Lower lobe of right lung (tissue), 2 donors: ENCODE data around the gene MIOS. TPM values are rescaled to one million over a fixed set of nuclear protein-coding genes. Genes with fewer than 3 reads are reported as not detected.

Source experiments
- ATAC-seq, 2 donors: fragments of 200-7000 bp; cut with Tn5 transposase; one replicate each; pipeline ENCODE4 v1.9.1; 2020 to 2022; ENCODE audit warnings: mild to moderate bottlenecking in 2 of 2, moderate library complexity in 2 of 2
- DNase-seq: peaks from one replicate; pipeline ENCODE4 v3.0.0-alpha.2; 2020
- H3K27ac ChIP-seq: fragments of 200-600 bp; one replicate; pipeline ENCODE4 v1.8.0; 2022
- H3K27me3 ChIP-seq: fragments of 200-600 bp; one replicate; pipeline ENCODE4 v1.8.0; 2022; ENCODE audit warnings: low read depth
- H3K36me3 ChIP-seq: fragments of 200-600 bp; one replicate; pipeline ENCODE4 v1.8.0; 2022; ENCODE audit warnings: mild to moderate bottlenecking
- H3K4me1 ChIP-seq: fragments of 200-600 bp; one replicate; pipeline ENCODE4 v1.8.0; 2022
- H3K4me3 ChIP-seq: fragments of 200-600 bp; one replicate; pipeline ENCODE4 v1.8.0; 2022; ENCODE audit warnings: mild to moderate bottlenecking
- H3K9me3 ChIP-seq: fragments of 200-600 bp; one replicate; pipeline ENCODE4 v1.8.0; 2022
- CTCF ChIP-seq: fragments of 200-600 bp; IDR thresholded peaks from one replicate; pipeline ENCODE4 v1.8.0; 2022; ENCODE audit warnings: antibody characterized with exemption, mild to moderate bottlenecking
- intact Hi-C: fragments of 100-400 bp; cut with DNase I; formaldehyde crosslinking; loops from one replicate; pipeline ENCODE4 v1.11.0; 2022
- total RNA-seq: library from RNA; stranded (reverse); fragmentation: NEBNext Ultra II Directional; extraction: Animal tissue kit (Norgen Biotek cat#: 25700); gene quantifications from one replicate; pipeline ENCODE4 v1.2.1, GENCODE V29; 2021
- donor health status: DM: no; HTN: yes; CAD: no; lungs with severe emphysema.

Gene MIOS
- total RNA-seq, 1 donor from 2014 or later: 28.8 TPM

GRCh38 chr7:7641129-7641663 is 74.5 kb downstream of the MIOS start:
- DNase-seq (no peak), ATAC-seq (peak; percentile 2 to 19)
- Histone ChIP-seq H3K36me3 (peaks cover 12% of the 10 kb centered on the region), H3K4me3 (peak overlapping the region; percentile 79), H3K27me3 (no peaks in the 10 kb centered on the region), H3K27ac (peak overlapping the region; percentile 92), H3K4me1 (peaks cover 18% of the 10 kb centered on the region), H3K9me3 (no peaks in the 10 kb centered on the region)
- intact Hi-C loops: no loop called here
- no peak for TF ChIP-seq CTCF

- intact Hi-C loops: no loop called here
- Histone ChIP-seq H3K4me3 (peak overlapping the region; percentile 79), H3K36me3 (peaks cover 3% of the 10 kb centered on the region), H3K4me1 (peaks cover 18% of the 10 kb centered on the region), H3K9me3 (no peaks in the 10 kb centered on the region), H3K27me3 (no peaks in the 10 kb centered on the region), H3K27ac (no peak overlapping the region)
- no peak for TF ChIP-seq CTCF
- ATAC-seq (peak; percentile 2 to 24), DNase-seq (no peak)
These were observed 75.4 kb downstream of the MIOS start for GRCh38 chr7:7642081-7642480.

- Histone ChIP-seq H3K27me3 (no peaks in the 10 kb centered on the region), H3K27ac (no peak overlapping the region), H3K36me3 (no peaks in the 10 kb centered on the region), H3K9me3 (no peaks in the 10 kb centered on the region), H3K4me1 (no peaks in the 10 kb centered on the region), H3K4me3 (no peak overlapping the region)
- no peak for TF ChIP-seq CTCF
- intact Hi-C loops: no loop called here
- ATAC-seq (no peak), DNase-seq (no peak)
These were observed 80.9 kb downstream of the MIOS start for GRCh38 chr7:7647495-7648036.

GRCh38 chr7:7650682-7651206 is 84.1 kb downstream of the MIOS start:
- no peaks in the 10 kb centered on the region for H3K36me3 ChIP-seq
- no peak overlapping the region for H3K27ac ChIP-seq
- no peaks in the 10 kb centered on the region for H3K27me3 ChIP-seq
- ATAC-seq (no peak), DNase-seq (no peak)
- H3K9me3 ChIP-seq: no peaks in the 10 kb centered on the region
- no peaks in the 10 kb centered on the region for H3K4me1 ChIP-seq
- TF ChIP-seq CTCF: no peak
- intact Hi-C loops: no loop called here
- H3K4me3 ChIP-seq: no peak overlapping the region

GRCh38 chr7:7651479-7651878 is 84.8 kb downstream of the MIOS start:
- Histone ChIP-seq H3K27me3 (no peaks in the 10 kb centered on the region), H3K4me1 (no peaks in the 10 kb centered on the region), H3K36me3 (no peaks in the 10 kb centered on the region), H3K27ac (no peak overlapping the region), H3K4me3 (no peak overlapping the region), H3K9me3 (no peaks in the 10 kb centered on the region)
- DNase-seq (no peak), ATAC-seq (no peak)
- no peak for TF ChIP-seq CTCF
- intact Hi-C loops: no loop called here
